Activated naive CD8-positive, alpha-beta T cell treated with anti-CD3 and anti-CD28 coated beads, Interleukin-2, amount 50 U/mL, for 24 hours (primary cell): ENCODE data around the gene STARD7.
"Not testable (repeated sequence)": the region's sequence is repeated elsewhere in the genome, so short reads cannot be mapped to it uniquely, and the experiment has no call there.

ENCODE experiments used
- ATAC-seq: fragments of 150-1000 bp; cut with Tn5 transposase; one replicate; pipeline ENCODE4 v1.10.0; 2021
- DNase-seq: peaks from one replicate; pipeline ENCODE4 v3.0.0; 2021
- H3K27ac Mint-ChIP-seq: one replicate; pipeline ENCODE4 v1.8.0; 2021; ENCODE audit warnings: mild to moderate bottlenecking, mixed read lengths
- H3K27me3 Mint-ChIP-seq: one replicate; pipeline ENCODE4 v1.8.0; 2021; ENCODE audit warnings: mixed read lengths
- H3K36me3 Mint-ChIP-seq: one replicate; pipeline ENCODE4 v1.8.0; 2021; ENCODE audit warnings: low read depth, mixed read lengths
- H3K4me1 Mint-ChIP-seq: one replicate; pipeline ENCODE4 v1.8.0; 2021; ENCODE audit warnings: mixed read lengths
- H3K4me3 Mint-ChIP-seq: one replicate; pipeline ENCODE4 v1.8.0; 2021; ENCODE audit warnings: mild to moderate bottlenecking, moderate library complexity, mixed read lengths
- H3K9me3 Mint-ChIP-seq: one replicate; pipeline ENCODE4 v1.8.0; 2021; ENCODE audit warnings: mixed read lengths

STARD7 gene

GRCh38 chr2:96241900-96242611, 33.4 kb upstream of the STARD7 start:
- ATAC-seq = peak; percentile 95
- H3K27ac Mint-ChIP-seq = peak overlapping the region; percentile 93
- no peaks in the 10 kb centered on the region for H3K9me3 Mint-ChIP-seq
- H3K36me3 Mint-ChIP-seq = peaks cover 6% of the 10 kb centered on the region
- peaks cover 46% of the 10 kb centered on the region for H3K4me1 Mint-ChIP-seq
- H3K4me3 Mint-ChIP-seq = peak overlapping the region; percentile 43
- no peaks in the 10 kb centered on the region for H3K27me3 Mint-ChIP-seq
- DNase-seq = peak; percentile 64

- no peak overlapping the region for H3K4me3 Mint-ChIP-seq
- peak overlapping the region; percentile 93 for H3K27ac Mint-ChIP-seq
- H3K27me3 Mint-ChIP-seq = no peaks in the 10 kb centered on the region
- no peak for ATAC-seq
- H3K36me3 Mint-ChIP-seq = peaks cover 6% of the 10 kb centered on the region
- H3K4me1 Mint-ChIP-seq = peaks cover 43% of the 10 kb centered on the region
- no peaks in the 10 kb centered on the region for H3K9me3 Mint-ChIP-seq
- no peak for DNase-seq
Measured at GRCh38 chr2:96241227-96241626, 32.6 kb upstream of the STARD7 start.

GRCh38 chr2:96240341-96241038, 31.9 kb upstream of the STARD7 start:
- ATAC-seq (no peak), DNase-seq (no peak)
- Mint-ChIP-seq H3K27ac (peak overlapping the region; percentile 93), H3K27me3 (no peaks in the 10 kb centered on the region), H3K36me3 (peaks cover 3% of the 10 kb centered on the region), H3K4me1 (peaks cover 36% of the 10 kb centered on the region), H3K4me3 (no peak overlapping the region), H3K9me3 (no peaks in the 10 kb centered on the region)

GRCh38 chr2:96239745-96240264, 31.2 kb upstream of the STARD7 start:
- Mint-ChIP-seq H3K4me1 (peaks cover 32% of the 10 kb centered on the region), H3K36me3 (peaks cover 2% of the 10 kb centered on the region), H3K9me3 (no peaks in the 10 kb centered on the region), H3K27ac (no peak overlapping the region), H3K4me3 (no peak overlapping the region), H3K27me3 (no peaks in the 10 kb centered on the region)
- no peak for DNase-seq
- no peak for ATAC-seq

GRCh38 chr2:96239091-96239490, 30.5 kb upstream of the STARD7 start:
- DNase-seq (no peak), ATAC-seq (no peak)
- Mint-ChIP-seq H3K4me1 (peaks cover 27% of the 10 kb centered on the region), H3K9me3 (no peaks in the 10 kb centered on the region), H3K36me3 (no peaks in the 10 kb centered on the region), H3K27me3 (no peaks in the 10 kb centered on the region), H3K27ac (no peak overlapping the region), H3K4me3 (no peak overlapping the region)

- Mint-ChIP-seq H3K4me3 (no peak overlapping the region), H3K4me1 (peaks cover 29% of the 10 kb centered on the region), H3K9me3 (no peaks in the 10 kb centered on the region), H3K27ac (no peak overlapping the region), H3K27me3 (no peaks in the 10 kb centered on the region), H3K36me3 (no peaks in the 10 kb centered on the region)
- no peak for DNase-seq
- ATAC-seq = no peak
Measured at GRCh38 chr2:96238266-96238665, 29.6 kb upstream of the STARD7 start.

- no peak for DNase-seq
- Mint-ChIP-seq H3K36me3 (no peaks in the 10 kb centered on the region), H3K27me3 (no peaks in the 10 kb centered on the region), H3K4me1 (peaks cover 16% of the 10 kb centered on the region), H3K9me3 (no peaks in the 10 kb centered on the region), H3K4me3 (no peak overlapping the region), H3K27ac (no peak overlapping the region)
- ATAC-seq = no peak
Measured at GRCh38 chr2:96236882-96237281, 28.3 kb upstream of the STARD7 start.

GRCh38 chr2:96233880-96234316, 25.3 kb upstream of the STARD7 start:
- no peak overlapping the region for H3K4me3 Mint-ChIP-seq
- H3K9me3 Mint-ChIP-seq = no peaks in the 10 kb centered on the region
- H3K36me3 Mint-ChIP-seq = no peaks in the 10 kb centered on the region
- H3K27me3 Mint-ChIP-seq = no peaks in the 10 kb centered on the region
- peaks cover 2% of the 10 kb centered on the region for H3K4me1 Mint-ChIP-seq
- no peak overlapping the region for H3K27ac Mint-ChIP-seq
- no peak for ATAC-seq
- no peak for DNase-seq

- no peak for ATAC-seq
Measured at GRCh38 chr2:96233436-96233835, 24.8 kb upstream of the STARD7 start.

GRCh38 chr2:96231316-96231715, 22.7 kb upstream of the STARD7 start:
- Mint-ChIP-seq H3K4me3 (no peak overlapping the region), H3K4me1 (peaks cover 2% of the 10 kb centered on the region), H3K9me3 (no peaks in the 10 kb centered on the region), H3K27me3 (no peaks in the 10 kb centered on the region), H3K27ac (no peak overlapping the region), H3K36me3 (no peaks in the 10 kb centered on the region)
- DNase-seq (no peak), ATAC-seq (no peak)

More at GRCh38 chr2:96233436-96233835, 24.8 kb upstream of the STARD7 start:
- no peak overlapping the region for H3K4me3 Mint-ChIP-seq
- peaks cover 2% of the 10 kb centered on the region for H3K4me1 Mint-ChIP-seq
- H3K36me3 Mint-ChIP-seq = no peaks in the 10 kb centered on the region
- no peaks in the 10 kb centered on the region for H3K27me3 Mint-ChIP-seq
- no peaks in the 10 kb centered on the region for H3K9me3 Mint-ChIP-seq
- no peak for DNase-seq
- H3K27ac Mint-ChIP-seq = no peak overlapping the region

GRCh38 chr2:96225016-96225533, 16.4 kb upstream of the STARD7 start:
- no peaks in the 10 kb centered on the region for H3K9me3 Mint-ChIP-seq
- no peaks in the 10 kb centered on the region for H3K27me3 Mint-ChIP-seq
- DNase-seq = no peak
- H3K4me1 Mint-ChIP-seq = peaks cover 9% of the 10 kb centered on the region
- H3K27ac Mint-ChIP-seq = peak overlapping the region; percentile 39
- no peaks in the 10 kb centered on the region for H3K36me3 Mint-ChIP-seq
- peak; percentile 24 for ATAC-seq
- H3K4me3 Mint-ChIP-seq = no peak overlapping the region

GRCh38 chr2:96221106-96221505, 12.5 kb upstream of the STARD7 start:
- H3K9me3 Mint-ChIP-seq, H3K27ac Mint-ChIP-seq, DNase-seq, H3K27me3 Mint-ChIP-seq, H3K4me3 Mint-ChIP-seq, H3K36me3 Mint-ChIP-seq, H3K4me1 Mint-ChIP-seq, ATAC-seq: not testable (repeated sequence)

GRCh38 chr2:96219959-96220358, 11.3 kb upstream of the STARD7 start:
- not testable (repeated sequence) for H3K27me3 Mint-ChIP-seq, H3K36me3 Mint-ChIP-seq, H3K27ac Mint-ChIP-seq, ATAC-seq, DNase-seq, H3K4me3 Mint-ChIP-seq, H3K9me3 Mint-ChIP-seq, H3K4me1 Mint-ChIP-seq

- H3K4me1 Mint-ChIP-seq = no peaks in the 10 kb centered on the region
- no peak overlapping the region for H3K27ac Mint-ChIP-seq
- H3K9me3 Mint-ChIP-seq = no peaks in the 10 kb centered on the region
- DNase-seq (no peak), ATAC-seq (no peak)
- no peaks in the 10 kb centered on the region for H3K36me3 Mint-ChIP-seq
- H3K27me3 Mint-ChIP-seq = no peaks in the 10 kb centered on the region
- no peak overlapping the region for H3K4me3 Mint-ChIP-seq
Measured at GRCh38 chr2:96218508-96219131, 10.0 kb upstream of the STARD7 start.
